Left ventricle myocardium inferior (tissue), 1 donor: ENCODE results near the gene NCKAP5L. TPM values are rescaled to one million over a fixed set of nuclear protein-coding genes. Genes with fewer than 3 reads are reported as not detected.

Experiments used
- DNase-seq: peaks from one replicate; pipeline ENCODE4 v3.0.0-alpha.2; 2020
- H3K27ac ChIP-seq: fragments of 200-600 bp; replicated peaks from 2 replicates; pipeline ENCODE4 v1.8.0; 2021
- H3K27me3 ChIP-seq: fragments of 200-600 bp; 2 replicates; pipeline ENCODE4 v1.8.0; 2021; ENCODE audit warnings: low read depth
- H3K36me3 ChIP-seq: fragments of 200-600 bp; 2 replicates; pipeline ENCODE4 v1.8.0; 2021
- H3K4me1 ChIP-seq: fragments of 200-600 bp; 2 replicates; pipeline ENCODE4 v1.8.0; 2021
- H3K4me3 ChIP-seq: fragments of 200-600 bp; 2 replicates; pipeline ENCODE4 v1.8.0; 2021; ENCODE audit warnings: mild to moderate bottlenecking, moderate library complexity
- H3K9me3 ChIP-seq: fragments of 200-600 bp; replicated peaks from 2 replicates; pipeline ENCODE4 v1.8.0; 2021
- intact Hi-C: fragments of 100-400 bp; cut with micrococcal nuclease; formaldehyde crosslinking; loops from one replicate; pipeline ENCODE4 v1.11.0; 2022
- total RNA-seq: library from RNA; stranded (reverse); fragmentation: NEBNext Ultra II Directional; extraction: Animal tissue kit (Norgen Biotek cat#: 25700); gene quantifications from one replicate; pipeline ENCODE4 v1.2.1, GENCODE V29; 2021
- TF ChIP-seq, protein P1 (sequence below): fragments of 200-600 bp; IDR thresholded peaks from 2 replicates; pipeline ENCODE4 v1.8.0; 2021; ENCODE audit warnings: antibody characterized with exemption, mild to moderate bottlenecking, borderline replicate concordance
- donor health status: DM: no; HTN: yes; CAD: no; lungs with severe emphysema.

The NCKAP5L gene
- total RNA-seq, 1 donor from 2014 or later: 25.5 TPM

DNA sequence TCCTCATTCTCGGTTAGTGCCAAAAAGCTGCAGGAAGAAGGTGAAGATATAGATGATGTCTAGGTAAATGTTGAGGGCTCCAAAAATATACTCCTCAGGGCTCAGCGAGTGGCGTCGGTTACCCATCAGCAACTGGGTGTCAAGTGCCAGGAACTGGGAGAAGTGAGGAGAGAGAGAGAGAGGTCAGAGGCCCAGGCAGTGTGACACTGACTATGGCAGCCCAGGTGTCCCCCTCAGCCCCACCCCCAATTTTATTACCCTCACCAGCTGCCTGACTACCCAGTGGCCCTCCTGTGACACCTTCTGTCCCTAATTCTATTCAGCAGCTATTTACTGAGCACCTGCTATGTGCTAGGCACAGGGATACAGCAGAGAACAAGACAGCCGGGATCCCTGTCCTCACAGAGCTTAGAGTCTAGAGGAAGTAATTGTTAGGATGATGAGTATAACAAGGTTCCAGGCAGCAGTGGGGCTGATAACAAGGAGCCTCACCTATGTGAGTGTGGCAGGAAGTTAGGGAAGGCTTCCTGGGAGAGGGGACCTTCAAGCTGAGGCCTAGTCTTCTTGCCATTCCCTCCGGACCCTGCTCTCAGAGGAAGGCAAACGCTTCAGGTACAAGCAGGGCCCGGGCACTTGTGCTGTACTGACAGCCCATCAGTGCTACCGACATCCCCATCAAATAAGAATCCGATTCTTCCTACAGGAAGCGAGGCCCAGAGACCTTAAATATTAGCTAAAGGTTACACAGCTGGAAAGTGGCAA lies 42.5 kb upstream of the NCKAP5L start:
- Histone ChIP-seq H3K4me3 (no peak overlapping the region), H3K9me3 (no peaks in the 10 kb centered on the region), H3K27me3 (peaks cover 18% of the 10 kb centered on the region), H3K36me3 (no peaks in the 10 kb centered on the region), H3K27ac (no peak overlapping the region), H3K4me1 (peaks cover 51% of the 10 kb centered on the region)
- intact Hi-C loops: no loop called here
- no peak for DNase-seq
- TF ChIP-seq, protein P1, sequence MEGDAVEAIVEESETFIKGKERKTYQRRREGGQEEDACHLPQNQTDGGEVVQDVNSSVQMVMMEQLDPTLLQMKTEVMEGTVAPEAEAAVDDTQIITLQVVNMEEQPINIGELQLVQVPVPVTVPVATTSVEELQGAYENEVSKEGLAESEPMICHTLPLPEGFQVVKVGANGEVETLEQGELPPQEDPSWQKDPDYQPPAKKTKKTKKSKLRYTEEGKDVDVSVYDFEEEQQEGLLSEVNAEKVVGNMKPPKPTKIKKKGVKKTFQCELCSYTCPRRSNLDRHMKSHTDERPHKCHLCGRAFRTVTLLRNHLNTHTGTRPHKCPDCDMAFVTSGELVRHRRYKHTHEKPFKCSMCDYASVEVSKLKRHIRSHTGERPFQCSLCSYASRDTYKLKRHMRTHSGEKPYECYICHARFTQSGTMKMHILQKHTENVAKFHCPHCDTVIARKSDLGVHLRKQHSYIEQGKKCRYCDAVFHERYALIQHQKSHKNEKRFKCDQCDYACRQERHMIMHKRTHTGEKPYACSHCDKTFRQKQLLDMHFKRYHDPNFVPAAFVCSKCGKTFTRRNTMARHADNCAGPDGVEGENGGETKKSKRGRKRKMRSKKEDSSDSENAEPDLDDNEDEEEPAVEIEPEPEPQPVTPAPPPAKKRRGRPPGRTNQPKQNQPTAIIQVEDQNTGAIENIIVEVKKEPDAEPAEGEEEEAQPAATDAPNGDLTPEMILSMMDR: no peak

DNA sequence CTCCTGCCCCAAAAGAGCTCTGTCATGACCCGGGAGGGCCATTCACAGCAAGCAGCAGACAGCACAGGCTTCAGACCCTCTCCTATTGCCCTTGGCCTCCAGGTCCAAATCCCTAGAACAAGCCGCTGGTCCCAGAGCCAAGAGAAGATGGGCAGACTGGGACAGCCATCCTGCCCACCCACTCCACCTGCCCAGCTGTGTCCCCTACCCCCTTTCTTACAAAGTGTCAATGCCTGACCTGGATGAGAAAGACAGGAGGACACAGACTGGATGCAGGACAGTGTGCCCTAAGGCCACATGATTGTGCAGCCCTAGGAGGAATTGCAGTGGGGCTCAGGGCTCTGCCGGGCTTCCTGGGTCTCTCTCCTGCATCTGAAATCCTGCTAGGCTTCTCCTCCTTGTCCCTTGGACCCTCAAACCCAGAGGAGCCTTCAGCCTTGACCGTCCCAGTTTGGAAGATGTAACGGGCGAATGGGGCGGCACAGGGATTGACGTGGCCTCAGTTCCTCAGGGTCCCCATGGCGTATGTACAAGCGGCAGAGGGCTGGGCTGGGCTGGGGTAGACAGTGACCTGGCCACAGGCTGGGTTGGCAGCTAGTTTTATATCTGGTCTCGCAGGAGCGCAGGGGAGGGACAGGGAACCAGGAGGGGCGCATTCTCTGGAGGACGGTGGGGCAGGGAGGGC lies 41.7 kb upstream of the NCKAP5L start:
- no peak overlapping the region for H3K4me3 ChIP-seq
- TF ChIP-seq, protein P1: no peak
- no peaks in the 10 kb centered on the region for H3K9me3 ChIP-seq
- intact Hi-C loops: loop anchor here (10.0 kb wide), 2 partner anchors 75 to 185 kb away; partner anchors contain the start of gene ASIC1
- no peaks in the 10 kb centered on the region for H3K36me3 ChIP-seq
- peaks cover 51% of the 10 kb centered on the region for H3K4me1 ChIP-seq
- H3K27ac ChIP-seq: peak overlapping the region; percentile 82
- DNase-seq: no peak
- peaks cover 20% of the 10 kb centered on the region for H3K27me3 ChIP-seq

DNA sequence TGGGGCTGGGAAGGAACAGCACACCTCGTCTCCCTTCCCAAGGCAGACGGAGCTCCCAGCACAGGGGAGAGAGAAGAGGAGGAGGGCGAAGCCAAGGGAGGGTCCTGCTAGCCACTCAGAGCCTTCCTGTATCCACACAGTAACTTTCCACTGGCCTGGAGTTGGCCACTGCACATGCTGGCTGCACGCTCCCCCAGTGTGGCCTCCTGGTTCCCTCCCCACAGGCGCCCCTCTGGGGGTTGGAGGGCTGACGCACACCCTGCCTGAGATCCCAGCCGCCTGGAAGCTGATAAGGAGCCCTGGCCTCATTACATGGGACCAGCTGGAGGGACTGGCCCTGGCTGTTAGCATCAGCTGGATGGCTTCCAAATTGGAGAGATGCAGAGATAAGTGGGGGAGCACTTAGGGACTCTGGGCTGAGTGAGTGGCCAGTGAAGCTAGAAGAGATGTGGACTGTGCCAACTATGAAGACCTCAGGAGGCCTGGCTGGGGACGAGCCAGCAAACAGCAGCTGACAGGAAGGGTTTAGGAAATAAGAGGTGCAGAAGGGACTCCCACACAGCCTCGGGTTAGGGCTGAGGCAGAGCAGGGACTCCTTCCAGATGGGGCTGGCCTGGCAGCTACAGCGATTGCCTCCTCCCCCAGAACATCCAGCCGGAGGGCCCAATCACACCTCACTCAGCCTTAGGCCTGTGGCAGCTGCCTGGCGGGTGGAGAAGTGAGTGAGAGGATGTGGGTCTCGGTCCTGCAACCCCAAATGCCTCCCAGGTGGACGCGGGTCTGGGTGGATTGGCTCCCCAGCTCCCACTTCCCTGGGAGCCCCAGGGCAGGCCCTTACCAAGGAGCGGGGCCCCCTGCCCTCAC lies 41.0 kb upstream of the NCKAP5L start:
- Histone ChIP-seq H3K9me3 (no peaks in the 10 kb centered on the region), H3K36me3 (no peaks in the 10 kb centered on the region), H3K4me1 (peaks cover 51% of the 10 kb centered on the region), H3K27me3 (peaks cover 20% of the 10 kb centered on the region), H3K4me3 (no peak overlapping the region), H3K27ac (peak overlapping the region; percentile 82)
- intact Hi-C loops: loop anchor here (10.0 kb wide), 2 partner anchors 76 to 186 kb away; partner anchors contain the start of gene ASIC1
- TF ChIP-seq, protein P1: no peak
- DNase-seq: peak; percentile 92

DNA sequence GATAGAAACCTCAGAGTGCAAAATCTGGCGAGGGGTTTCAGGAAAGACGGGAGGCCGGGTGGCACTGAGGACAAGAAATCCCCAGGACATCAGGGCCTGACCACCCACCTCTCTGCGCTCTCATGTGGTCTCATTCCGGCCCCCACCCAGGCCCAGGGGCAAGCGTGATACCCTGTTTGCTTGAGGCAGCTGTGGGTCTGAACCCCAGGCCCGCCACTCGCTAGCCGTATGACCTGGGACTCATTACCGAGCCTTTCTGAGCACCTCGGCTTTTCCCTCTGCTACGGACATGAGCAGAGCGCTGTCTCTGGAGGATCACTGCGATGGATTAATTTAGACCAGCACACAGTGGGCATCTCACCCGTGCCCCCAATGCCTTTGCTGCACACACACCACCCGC lies 40.2 kb upstream of the NCKAP5L start:
- H3K4me3 ChIP-seq: peak overlapping the region; percentile 2
- intact Hi-C loops: loop anchor here (10.0 kb wide), 2 partner anchors 76 to 186 kb away; partner anchors contain the start of gene ASIC1
- H3K36me3 ChIP-seq: no peaks in the 10 kb centered on the region
- H3K9me3 ChIP-seq: no peaks in the 10 kb centered on the region
- DNase-seq: peak; percentile 23
- H3K4me1 ChIP-seq: peaks cover 50% of the 10 kb centered on the region
- H3K27ac ChIP-seq: peak overlapping the region; percentile 82
- TF ChIP-seq, protein P1: no peak
- H3K27me3 ChIP-seq: peaks cover 20% of the 10 kb centered on the region
